DMS53 (cell line): ENCODE results near the gene MAOA.
A peak's percentile ranks its signal among the peaks of the same experiment; 100 is the strongest.
"Not testable (repeated sequence)": the region's sequence is repeated elsewhere in the genome, so short reads cannot be mapped to it uniquely, and the experiment has no call there.

Source experiments
- DNase-seq: peaks from one replicate; lab custom pipeline; 2025; lab: John Stamatoyannopoulos, UW

Gene MAOA

DNA sequence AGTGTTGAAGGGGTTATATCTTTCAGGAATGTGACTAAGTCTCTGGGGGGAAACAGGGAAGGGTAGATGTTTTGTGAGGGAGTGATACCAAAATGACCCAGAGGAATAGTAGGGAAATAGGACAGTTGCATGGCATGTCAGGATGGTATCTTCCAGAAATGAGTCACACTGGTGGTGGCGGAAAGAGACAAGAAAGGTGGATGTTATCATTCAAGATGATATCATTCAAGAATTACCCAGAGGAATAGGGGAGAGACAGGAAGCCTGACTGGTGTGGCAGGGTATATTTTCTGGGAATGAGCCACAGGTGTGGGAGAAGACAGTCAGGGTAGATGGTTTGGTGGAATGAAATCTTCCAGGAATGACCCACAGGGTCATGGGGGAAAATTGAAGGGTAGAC is 61.1 kb downstream of the MAOA start:
- DNase-seq, result peak; percentile 8

- DNase-seq, result no peak
Observed at GRCh38 chrX:43718081-43718480, 62.0 kb downstream of the MAOA start.

- DNase-seq, result no peak
Observed at GRCh38 chrX:43718546-43718945, 62.4 kb downstream of the MAOA start.

DNA sequence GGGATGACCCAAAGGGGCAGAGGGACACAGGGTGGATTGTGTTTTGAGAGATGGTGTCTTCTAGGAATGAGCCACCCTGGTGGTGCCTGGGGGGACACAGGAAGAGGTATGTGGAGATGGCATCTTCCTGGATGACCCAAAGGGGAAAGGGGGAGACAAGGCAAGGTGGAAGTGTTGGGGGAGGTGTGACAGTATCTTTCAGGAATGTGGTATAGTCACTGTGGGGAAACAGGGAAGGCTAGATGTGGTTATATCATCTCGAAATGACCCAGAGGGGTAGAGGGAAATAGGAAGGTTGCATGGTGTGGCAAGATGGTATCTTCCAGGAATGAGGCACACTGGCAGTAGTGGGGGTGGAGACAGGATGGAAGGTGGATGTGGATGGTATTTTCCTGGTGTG is 62.9 kb downstream of the MAOA start:
- DNase-seq, result no peak

DNA sequence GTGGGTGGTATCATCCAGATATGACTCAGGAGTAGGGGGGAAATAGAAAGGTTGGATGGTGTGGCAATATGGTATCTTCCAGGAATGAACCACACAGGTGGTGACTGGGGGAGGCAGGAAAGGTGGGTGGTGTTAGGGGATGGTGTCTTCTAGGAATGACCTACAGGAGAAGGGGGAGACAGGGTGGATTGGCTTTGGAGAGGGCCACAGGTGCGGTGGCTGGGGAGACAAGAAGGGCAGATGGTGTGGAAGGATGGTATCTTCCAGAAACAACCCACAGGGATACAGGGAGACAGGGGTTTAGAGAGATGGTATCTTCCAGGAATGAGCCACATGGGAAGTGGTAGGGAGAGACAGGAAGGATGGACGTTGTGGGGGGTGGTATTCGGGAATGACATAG is 64.0 kb downstream of the MAOA start:
- DNase-seq, result no peak

DNA sequence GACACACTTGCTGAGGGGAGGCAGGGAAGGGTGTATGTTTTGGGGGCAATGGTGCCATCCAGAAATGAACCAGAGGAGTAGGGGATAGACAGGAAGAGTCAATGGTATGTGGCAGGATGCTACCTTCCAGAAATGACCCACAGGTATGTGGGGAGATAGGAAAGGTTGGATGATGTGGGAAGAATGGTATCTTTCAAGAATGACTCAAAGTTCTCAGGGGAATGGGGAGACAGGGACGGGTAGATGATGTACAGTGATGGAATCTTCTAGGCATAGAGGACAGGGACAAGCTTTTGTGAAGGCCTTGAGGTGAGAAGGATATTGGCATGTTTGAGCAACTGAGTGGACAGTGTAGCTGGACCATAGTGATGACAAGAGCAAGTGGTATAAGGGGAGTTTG is 64.9 kb downstream of the MAOA start:
- no peak for DNase-seq

DNA sequence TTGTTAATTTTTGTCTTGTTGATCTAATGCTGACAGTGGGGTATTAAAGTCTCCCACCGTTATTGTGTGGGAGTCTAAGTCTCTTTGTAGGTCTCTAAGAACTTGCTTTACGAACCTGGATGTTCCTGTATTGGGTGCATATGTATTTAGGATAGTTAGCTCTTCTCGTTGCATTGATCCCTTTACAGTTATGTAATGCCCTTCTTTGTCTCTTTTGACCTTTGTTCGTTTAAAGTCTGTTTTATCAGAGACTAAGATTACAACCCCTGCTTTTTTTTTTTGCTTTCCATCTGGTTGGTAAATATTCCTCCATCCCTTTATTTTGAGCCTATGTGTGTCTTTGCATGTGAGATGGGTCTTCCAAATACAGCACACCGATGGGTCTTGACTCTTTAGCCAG is 69.1 kb downstream of the MAOA start:
- not testable (repeated sequence) for DNase-seq

- peak; percentile 15 for DNase-seq
Observed at GRCh38 chrX:43727254-43727653, 71.2 kb downstream of the MAOA start.

GRCh38 chrX:43728002-43728401 is 71.9 kb downstream of the MAOA start:
- no peak for DNase-seq

GRCh38 chrX:43728966-43729365 is 72.9 kb downstream of the MAOA start:
- no peak for DNase-seq

DNA sequence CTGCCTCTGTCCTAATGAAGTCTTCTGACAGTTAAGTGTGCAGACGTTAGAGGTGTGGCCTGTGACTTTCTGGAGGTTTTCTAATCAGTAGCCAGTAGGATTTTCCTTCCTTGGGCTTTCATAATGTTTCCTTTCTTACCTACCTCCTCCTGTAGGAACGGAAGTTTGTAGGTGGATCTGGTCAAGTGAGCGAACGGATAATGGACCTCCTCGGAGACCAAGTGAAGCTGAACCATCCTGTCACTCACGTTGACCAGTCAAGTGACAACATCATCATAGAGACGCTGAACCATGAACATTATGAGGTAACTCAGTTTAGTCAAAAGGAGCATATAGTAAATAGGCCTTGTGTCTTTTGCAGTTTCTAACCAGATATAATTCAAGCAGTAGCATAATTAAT is 75.0 kb downstream of the MAOA start:
- DNase-seq, result no peak

DNA sequence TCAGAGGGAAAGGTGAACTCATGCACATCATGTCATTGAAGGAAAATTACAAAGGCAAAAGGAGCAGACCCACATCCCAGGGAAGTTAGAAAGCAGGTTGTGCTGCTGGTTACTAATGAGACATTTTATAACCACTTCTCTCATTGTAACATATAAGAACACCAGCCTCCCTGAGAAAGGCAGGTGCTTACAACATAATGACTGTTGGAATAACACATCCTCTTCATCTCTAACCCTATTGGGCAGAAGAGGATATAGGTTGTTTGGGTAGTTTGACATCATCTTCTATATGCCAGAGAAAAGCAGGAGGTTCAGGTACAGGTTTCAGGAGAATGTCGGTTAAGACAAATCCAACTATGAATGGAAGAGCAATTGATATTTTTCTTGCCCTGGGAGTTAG is 77.6 kb downstream of the MAOA start:
- DNase-seq, result no peak

GRCh38 chrX:43734444-43734843 is 78.3 kb downstream of the MAOA start:
- DNase-seq, result no peak

DNA sequence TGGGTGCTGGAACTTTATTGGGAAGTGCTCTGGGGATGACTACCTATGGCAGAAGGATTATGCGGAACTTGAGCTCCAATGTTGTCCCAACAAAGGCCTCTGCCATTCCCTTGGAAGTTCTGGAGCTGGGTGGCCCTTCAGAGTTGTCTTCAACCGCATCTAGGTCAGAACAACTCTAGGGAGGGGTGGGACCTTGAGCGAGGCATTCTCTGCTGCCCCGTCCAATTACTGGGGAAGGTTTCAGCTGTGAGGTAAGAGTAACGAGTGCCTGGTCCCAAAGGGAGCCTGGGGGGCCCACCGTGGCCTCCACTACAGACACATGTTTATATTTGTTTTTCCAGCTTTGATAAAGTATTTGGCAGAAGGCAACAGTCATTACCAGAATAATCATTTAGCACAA is 79.4 kb downstream of the MAOA start:
- no peak for DNase-seq

GRCh38 chrX:43735957-43736356 is 79.9 kb downstream of the MAOA start:
- peak; percentile 74 for DNase-seq

GRCh38 chrX:43741843-43742573 is 85.9 kb downstream of the MAOA start:
- DNase-seq, result no peak

DNA sequence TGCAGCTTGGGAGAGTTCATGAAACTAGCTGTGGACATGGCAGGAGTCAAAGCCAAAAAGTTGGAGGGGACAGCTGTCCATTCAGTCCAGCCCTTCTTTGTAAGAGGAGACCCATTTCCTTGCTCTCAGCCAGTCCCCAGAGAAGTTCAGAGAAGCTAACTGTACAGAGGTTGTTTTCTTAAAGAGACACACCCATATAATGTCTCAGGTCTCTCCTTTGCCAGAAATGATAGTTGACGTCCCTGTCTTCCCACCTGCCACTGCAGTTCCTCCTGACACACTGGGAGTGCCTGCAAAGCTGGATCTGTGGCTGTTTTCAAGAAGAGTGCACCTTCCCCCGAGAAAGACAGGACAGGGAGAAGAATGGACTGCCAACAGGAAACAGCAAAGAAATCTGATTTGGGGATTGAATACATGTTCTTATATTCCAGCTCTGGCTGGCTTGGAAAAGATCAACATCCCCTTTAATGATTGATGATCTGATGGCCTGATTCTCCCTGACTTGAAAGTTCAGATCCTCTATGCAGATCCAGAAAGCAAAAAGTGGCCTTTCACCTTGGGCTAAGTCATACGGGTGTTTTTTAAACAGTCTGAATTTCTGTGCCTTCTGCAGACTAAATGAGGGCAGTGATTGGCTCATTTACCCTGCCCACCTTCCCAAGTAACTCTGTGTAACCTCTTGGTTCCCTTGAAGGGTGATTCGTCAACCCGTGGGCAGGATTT is 87.2 kb downstream of the MAOA start:
- no peak for DNase-seq

DNA sequence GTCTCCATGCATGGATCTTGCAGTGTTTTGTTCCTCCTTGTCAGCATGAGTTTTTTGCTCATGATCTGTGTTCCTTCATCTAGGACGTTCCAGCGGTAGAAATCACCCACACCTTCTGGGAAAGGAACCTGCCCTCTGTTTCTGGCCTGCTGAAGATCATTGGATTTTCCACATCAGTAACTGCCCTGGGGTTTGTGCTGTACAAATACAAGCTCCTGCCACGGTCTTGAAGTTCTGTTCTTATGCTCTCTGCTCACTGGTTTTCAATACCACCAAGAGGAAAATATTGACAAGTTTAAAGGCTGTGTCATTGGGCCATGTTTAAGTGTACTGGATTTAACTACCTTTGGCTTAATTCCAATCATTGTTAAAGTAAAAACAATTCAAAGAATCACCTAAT is 88.2 kb downstream of the MAOA start:
- DNase-seq, result no peak

- DNase-seq, result no peak
Observed at GRCh38 chrX:43745938-43746721, 90.0 kb downstream of the MAOA start.

DNA sequence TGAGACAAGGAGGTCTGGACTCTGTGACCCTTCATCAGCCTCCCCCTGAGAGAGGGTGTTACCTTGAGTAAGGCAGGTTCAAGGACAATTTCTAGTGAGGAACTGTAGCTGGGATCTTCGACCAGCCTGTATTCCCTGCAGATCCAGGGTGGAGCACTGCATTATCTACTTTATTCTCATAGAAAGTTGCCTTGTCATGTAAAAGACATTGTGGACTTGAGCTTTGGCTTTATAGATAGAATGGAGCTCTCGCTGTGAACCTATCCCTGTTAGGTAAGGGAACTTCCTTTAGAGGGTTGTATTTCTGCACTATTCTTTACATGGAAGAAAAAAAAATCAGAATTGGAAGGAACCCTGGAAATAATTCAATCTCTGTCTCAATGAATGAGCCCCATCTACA is 91.4 kb downstream of the MAOA start:
- no peak for DNase-seq

DNA sequence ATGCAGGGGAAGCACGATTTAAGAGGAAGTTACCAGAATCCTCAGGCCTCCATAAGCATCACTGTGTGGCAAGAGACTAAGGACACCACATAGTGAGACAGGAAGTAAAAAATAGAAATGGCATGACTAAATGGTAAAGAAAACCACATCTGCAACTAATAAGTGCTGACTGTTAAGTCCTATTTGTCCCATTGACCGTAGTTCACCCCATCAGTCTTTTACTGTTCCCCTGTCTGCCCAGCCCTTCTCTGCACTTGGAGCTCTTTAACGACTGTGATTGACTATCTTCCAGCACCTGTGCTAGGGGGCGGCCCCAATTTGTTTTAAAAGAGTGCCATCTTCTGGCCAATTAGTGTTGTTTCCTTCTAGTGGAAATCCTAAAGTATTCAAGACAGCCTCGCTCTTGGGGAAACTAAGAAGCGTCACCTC is 94.2 kb downstream of the MAOA start:
- peak; percentile 85 for DNase-seq

DNA sequence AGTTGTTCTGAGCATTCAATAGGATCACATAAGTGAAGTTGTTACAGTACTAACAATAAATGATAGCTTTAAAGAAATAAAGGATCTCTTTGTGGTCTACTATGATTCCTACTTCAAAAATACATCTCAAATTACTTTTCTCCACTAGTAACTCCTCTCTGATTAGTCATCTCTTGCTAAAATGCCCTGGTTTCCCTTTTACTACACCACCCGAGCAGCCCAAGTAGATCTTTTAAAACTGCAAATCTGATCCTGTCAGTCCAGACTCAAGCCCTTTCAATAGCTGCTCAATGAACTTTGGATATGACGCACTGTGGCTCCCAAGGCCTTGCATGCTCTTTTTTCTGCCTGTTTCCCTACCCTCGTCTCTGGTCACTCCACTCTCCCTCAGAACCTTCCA is 97.5 kb downstream of the MAOA start:
- no peak for DNase-seq

DNA sequence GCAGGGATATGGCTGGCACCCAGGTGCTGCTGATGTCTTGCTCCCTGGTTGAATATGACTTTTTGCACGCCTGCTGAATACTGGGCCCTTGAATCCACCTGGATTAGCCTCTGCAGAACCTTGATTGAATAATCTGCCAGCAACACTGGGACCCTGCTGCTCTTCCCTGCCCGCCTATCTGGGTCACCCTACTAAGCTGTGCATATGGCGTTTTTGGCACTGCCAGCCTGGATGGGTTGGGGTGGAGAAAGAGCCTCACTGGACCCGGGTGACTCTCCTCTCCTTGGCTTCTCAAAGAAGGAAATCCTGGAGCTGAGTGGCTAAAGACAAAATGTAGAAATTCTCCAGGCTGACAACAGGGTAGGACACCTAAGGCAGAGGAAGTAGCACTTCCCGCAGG is 100.0 kb downstream of the MAOA start:
- no peak for DNase-seq
